DOHH2 (cell line): ENCODE results near the gene ELAPOR1.

Experiments
- H3F3A ChIP-seq: fragments of 200-600 bp; sonication (generic), shearing (Covaris generic); 2 replicates; pipeline ENCODE4 v1.6.0; 2016; ENCODE audit warnings: antibody characterized with exemption, mild to moderate bottlenecking; ENCODE audit not compliant: control insufficient read depth, insufficient read depth
- H3K27ac ChIP-seq: fragments of 200-600 bp; sonication (generic); 2 replicates; pipeline ENCODE4 v1.5.1; 2014; ENCODE audit warnings: low read depth, mild to moderate bottlenecking, low read length, moderate library complexity
- H3K27me3 ChIP-seq: fragments of 200-600 bp; sonication (generic); 2 replicates; pipeline ENCODE4 v1.6.1; 2014; ENCODE audit warnings: mild to moderate bottlenecking, low read length, mixed read lengths; ENCODE audit not compliant: control insufficient read depth
- H3K36me3 ChIP-seq: fragments of 200-600 bp; sonication (generic); 2 replicates; pipeline ENCODE4 v1.6.1; 2014; ENCODE audit warnings: mild to moderate bottlenecking, low read length, moderate library complexity, mixed read lengths; ENCODE audit not compliant: control insufficient read depth
- H3K4me1 ChIP-seq: fragments of 200-600 bp; sonication (generic); 2 replicates; pipeline ENCODE4 v1.6.1; 2014; ENCODE audit warnings: mild to moderate bottlenecking, low read length, mixed read lengths; ENCODE audit not compliant: control insufficient read depth
- H3K4me2 ChIP-seq: fragments of 200-600 bp; sonication (generic); 2 replicates; pipeline ENCODE4 v1.6.0; 2014; ENCODE audit warnings: mild to moderate bottlenecking, low read length, moderate library complexity
- H3K4me3 ChIP-seq: fragments of 200-600 bp; sonication (generic); 2 replicates; pipeline ENCODE4 v1.5.1; 2014; ENCODE audit warnings: mild to moderate bottlenecking, low read length, mixed read lengths
- H3K79me2 ChIP-seq: fragments of 200-600 bp; sonication (generic); 2 replicates; pipeline ENCODE4 v1.6.1; 2014; ENCODE audit warnings: mild to moderate bottlenecking, low read length, mixed read lengths; ENCODE audit not compliant: control insufficient read depth
- H3K9me2 ChIP-seq: fragments of 200-600 bp; sonication (generic); replicated peaks from 2 replicates; pipeline ENCODE4 v1.6.1; 2014; ENCODE audit warnings: mild to moderate bottlenecking, low read length, mixed read lengths; ENCODE audit not compliant: control insufficient read depth
- H3K9me3 ChIP-seq: fragments of 200-600 bp; sonication (generic); 2 replicates; pipeline ENCODE4 v1.6.1; 2014; ENCODE audit warnings: antibody characterized with exemption, low read length, mixed read lengths; ENCODE audit not compliant: control insufficient read depth, insufficient read depth
- H4K20me1 ChIP-seq: fragments of 200-600 bp; sonication (generic); 2 replicates; pipeline ENCODE4 v1.6.0; 2014; ENCODE audit warnings: low read depth, mild to moderate bottlenecking, antibody characterized with exemption, low read length, moderate library complexity; ENCODE audit not compliant: control insufficient read depth, insufficient read depth
- EZH2phosphoT487 ChIP-seq: fragments of 200-600 bp; sonication (generic); IDR thresholded peaks from 2 replicates; pipeline ENCODE4 v1.6.1; 2017; ENCODE audit warnings: borderline replicate concordance, mild to moderate bottlenecking, antibody characterized with exemption, low read length, moderate library complexity, mixed read lengths
- TF ChIP-seq, protein P1 (sequence below): fragments of 200-600 bp; sonication (generic); IDR thresholded peaks from one replicate; pipeline ENCODE4 v1.5.1; 2014; ENCODE audit warnings: antibody characterized with exemption, mild to moderate bottlenecking, low read depth, low read length; ENCODE audit not compliant: poor library complexity, severe bottlenecking

ELAPOR1 gene

DNA sequence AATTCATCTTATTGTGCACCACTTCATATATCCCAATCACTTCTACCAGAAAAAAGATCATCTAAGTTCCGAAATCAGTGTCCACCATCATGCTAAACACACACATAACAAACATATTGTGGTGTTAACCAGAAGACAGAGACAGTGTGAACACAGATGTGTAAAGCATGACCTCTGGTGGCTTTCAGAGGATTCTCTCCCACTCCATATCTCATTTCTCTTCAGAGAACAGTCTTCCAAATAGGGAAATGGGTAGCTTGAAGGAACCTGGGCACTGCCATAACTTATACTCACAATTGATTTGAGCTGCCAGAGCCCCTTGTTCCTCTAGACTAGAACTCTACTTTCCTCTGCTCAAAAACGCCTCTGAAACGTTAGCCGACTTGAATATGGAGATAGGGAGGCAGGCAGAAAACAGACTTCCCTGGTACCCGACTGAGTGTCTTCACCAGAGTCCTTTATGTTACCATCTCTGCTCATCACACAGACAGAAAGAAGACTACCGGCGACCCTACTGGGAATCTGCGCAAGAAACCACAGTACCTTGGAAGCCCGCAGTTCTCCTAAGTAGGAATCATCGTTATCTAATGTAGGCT lies 1.8 kb upstream of the ELAPOR1 start:
- peaks cover 43% of the 10 kb centered on the region for H3K27me3 ChIP-seq
- TF ChIP-seq, protein P1, sequence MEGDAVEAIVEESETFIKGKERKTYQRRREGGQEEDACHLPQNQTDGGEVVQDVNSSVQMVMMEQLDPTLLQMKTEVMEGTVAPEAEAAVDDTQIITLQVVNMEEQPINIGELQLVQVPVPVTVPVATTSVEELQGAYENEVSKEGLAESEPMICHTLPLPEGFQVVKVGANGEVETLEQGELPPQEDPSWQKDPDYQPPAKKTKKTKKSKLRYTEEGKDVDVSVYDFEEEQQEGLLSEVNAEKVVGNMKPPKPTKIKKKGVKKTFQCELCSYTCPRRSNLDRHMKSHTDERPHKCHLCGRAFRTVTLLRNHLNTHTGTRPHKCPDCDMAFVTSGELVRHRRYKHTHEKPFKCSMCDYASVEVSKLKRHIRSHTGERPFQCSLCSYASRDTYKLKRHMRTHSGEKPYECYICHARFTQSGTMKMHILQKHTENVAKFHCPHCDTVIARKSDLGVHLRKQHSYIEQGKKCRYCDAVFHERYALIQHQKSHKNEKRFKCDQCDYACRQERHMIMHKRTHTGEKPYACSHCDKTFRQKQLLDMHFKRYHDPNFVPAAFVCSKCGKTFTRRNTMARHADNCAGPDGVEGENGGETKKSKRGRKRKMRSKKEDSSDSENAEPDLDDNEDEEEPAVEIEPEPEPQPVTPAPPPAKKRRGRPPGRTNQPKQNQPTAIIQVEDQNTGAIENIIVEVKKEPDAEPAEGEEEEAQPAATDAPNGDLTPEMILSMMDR, result peak; percentile 46
- TF ChIP-seq EZH2phosphoT487, result no peak
- H3F3A ChIP-seq, result no peaks in the 10 kb centered on the region
- H3K9me3 ChIP-seq, result no peaks in the 10 kb centered on the region
- no peak overlapping the region for H3K27ac ChIP-seq
- H3K9me2 ChIP-seq, result no peaks in the 10 kb centered on the region
- H3K4me3 ChIP-seq, result peak overlapping the region; percentile 71
- no peaks in the 10 kb centered on the region for H4K20me1 ChIP-seq
- H3K4me1 ChIP-seq, result peaks cover 27% of the 10 kb centered on the region
- peak overlapping the region; percentile 84 for H3K4me2 ChIP-seq
- H3K79me2 ChIP-seq, result no peaks in the 10 kb centered on the region
- no peaks in the 10 kb centered on the region for H3K36me3 ChIP-seq

DNA sequence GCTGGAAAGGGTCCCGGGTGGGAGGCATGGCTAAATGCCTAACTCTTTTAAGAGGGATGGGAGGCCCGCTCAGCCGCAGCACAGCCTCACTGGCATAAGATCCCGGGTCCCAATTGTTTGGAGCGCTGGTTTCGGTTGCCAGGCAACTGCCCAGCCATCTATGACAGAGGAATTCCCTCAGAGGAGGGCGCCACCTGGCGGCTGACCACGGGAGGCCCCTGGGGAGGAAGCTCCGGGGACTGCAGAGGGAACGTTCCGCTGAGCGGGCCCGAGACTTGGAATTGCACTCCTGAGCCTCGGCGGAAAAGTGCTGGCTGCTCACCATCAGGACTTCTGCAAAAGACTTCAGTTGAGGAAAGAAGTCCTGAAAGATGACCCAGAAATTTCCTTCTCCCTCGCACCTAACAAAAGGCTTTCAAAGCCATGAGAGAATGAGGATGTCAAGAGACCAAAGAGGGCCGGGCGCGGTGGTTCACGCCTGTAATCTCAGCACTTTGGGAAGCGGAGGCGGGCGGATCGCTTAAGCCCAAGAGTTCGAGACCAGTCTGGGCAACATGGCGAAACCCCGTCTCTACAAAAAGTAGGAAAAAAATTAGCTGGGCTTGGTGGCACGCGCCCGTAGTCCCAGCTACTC lies 1.1 kb upstream of the ELAPOR1 start:
- H3K79me2 ChIP-seq, result no peaks in the 10 kb centered on the region
- no peaks in the 10 kb centered on the region for H3K9me2 ChIP-seq
- H3K9me3 ChIP-seq, result no peaks in the 10 kb centered on the region
- no peak for TF ChIP-seq EZH2phosphoT487
- TF ChIP-seq, protein P1, result peak; percentile 95
- H3F3A ChIP-seq, result no peaks in the 10 kb centered on the region
- H3K27me3 ChIP-seq, result peaks cover 42% of the 10 kb centered on the region
- peaks cover 27% of the 10 kb centered on the region for H3K4me1 ChIP-seq
- no peaks in the 10 kb centered on the region for H3K36me3 ChIP-seq
- H3K27ac ChIP-seq, result no peak overlapping the region
- peak overlapping the region; percentile 71 for H3K4me3 ChIP-seq
- no peaks in the 10 kb centered on the region for H4K20me1 ChIP-seq
- peak overlapping the region; percentile 84 for H3K4me2 ChIP-seq

DNA sequence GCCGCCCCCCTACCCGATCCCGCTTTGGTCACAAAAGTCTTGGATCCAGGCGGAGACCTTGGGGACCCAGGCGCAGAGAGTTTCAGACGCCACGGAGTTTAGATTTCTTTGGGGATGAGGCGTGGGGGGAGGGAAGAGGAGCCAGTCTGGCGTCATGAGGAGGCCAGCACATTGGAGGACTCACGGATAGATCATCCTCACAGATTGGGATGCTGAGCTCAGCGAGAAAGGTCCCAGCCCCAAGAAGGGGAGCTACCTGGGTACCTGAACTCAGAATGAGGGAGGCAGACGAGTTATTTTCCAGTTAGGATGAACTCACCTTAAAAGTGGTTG lies 393 bp downstream of the ELAPOR1 start:
- peaks cover 35% of the 10 kb centered on the region for H3K4me1 ChIP-seq
- no peaks in the 10 kb centered on the region for H3K9me3 ChIP-seq
- H3K36me3 ChIP-seq, result no peaks in the 10 kb centered on the region
- no peaks in the 10 kb centered on the region for H3K79me2 ChIP-seq
- H3K27me3 ChIP-seq, result peaks cover 39% of the 10 kb centered on the region
- H4K20me1 ChIP-seq, result no peaks in the 10 kb centered on the region
- no peak overlapping the region for H3K27ac ChIP-seq
- no peaks in the 10 kb centered on the region for H3K9me2 ChIP-seq
- peak overlapping the region; percentile 71 for H3K4me3 ChIP-seq
- no peaks in the 10 kb centered on the region for H3F3A ChIP-seq
- TF ChIP-seq EZH2phosphoT487, result no peak
- TF ChIP-seq, protein P1, result no peak
- peak overlapping the region; percentile 84 for H3K4me2 ChIP-seq
